Measurements from ENCODE around the gene MAOB.

Gene MAOB

GRCh38 chrX:43861750-43862149 lies 20.5 kb downstream of the MAOB start:
- in situ Hi-C loops (cut with MboI; ENCODE audit: low sequenced_read_pairs), result no loop called here

GRCh38 chrX:43860646-43861370 lies 21.4 kb downstream of the MAOB start:
- in situ Hi-C loops (cut with MboI; ENCODE audit: low sequenced_read_pairs), result no loop called here

GRCh38 chrX:43853225-43853828 lies 28.9 kb downstream of the MAOB start:
- in situ Hi-C loops (cut with MboI; ENCODE audit: low sequenced_read_pairs), result no loop called here

- in situ Hi-C loops (cut with MboI; ENCODE audit: low sequenced_read_pairs), result no loop called here
Measured at GRCh38 chrX:43850629-43851028, 31.6 kb downstream of the MAOB start.

DNA sequence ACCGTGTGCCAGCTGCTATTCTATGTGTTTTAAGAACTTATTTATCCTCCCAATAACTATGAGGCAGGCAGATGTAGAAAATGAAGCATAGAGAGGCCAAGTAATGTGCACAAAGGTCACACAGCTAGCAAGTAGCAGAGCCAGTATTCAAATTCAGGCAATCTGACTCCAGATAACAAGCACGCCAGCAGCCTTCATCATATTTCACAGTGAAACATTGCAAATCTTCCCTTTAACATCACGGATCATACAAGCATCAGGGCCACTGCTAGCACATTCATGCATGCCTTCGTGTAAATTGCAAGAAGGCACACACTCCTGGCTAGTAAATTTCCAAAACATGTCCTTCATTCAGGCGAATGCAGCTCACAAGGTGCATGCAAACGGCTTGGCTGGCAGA lies 33.1 kb downstream of the MAOB start:
- in situ Hi-C loops (cut with MboI; ENCODE audit: low sequenced_read_pairs), result no loop called here

- in situ Hi-C loops (cut with MboI; ENCODE audit: low sequenced_read_pairs), result no loop called here
Measured at GRCh38 chrX:43847352-43847751, 34.9 kb downstream of the MAOB start.

GRCh38 chrX:43846558-43846957 lies 35.7 kb downstream of the MAOB start:
- in situ Hi-C loops (cut with MboI; ENCODE audit: low sequenced_read_pairs), result no loop called here

- in situ Hi-C loops (cut with MboI; ENCODE audit: low sequenced_read_pairs), result no loop called here
Measured at GRCh38 chrX:43845776-43846175, 36.5 kb downstream of the MAOB start.

- in situ Hi-C loops (cut with MboI; ENCODE audit: low sequenced_read_pairs), result no loop called here
Measured at GRCh38 chrX:43840265-43840664, 42.0 kb downstream of the MAOB start.

GRCh38 chrX:43836435-43837184 lies 45.6 kb downstream of the MAOB start:
- in situ Hi-C loops (cut with MboI; ENCODE audit: low sequenced_read_pairs), result no loop called here

DNA sequence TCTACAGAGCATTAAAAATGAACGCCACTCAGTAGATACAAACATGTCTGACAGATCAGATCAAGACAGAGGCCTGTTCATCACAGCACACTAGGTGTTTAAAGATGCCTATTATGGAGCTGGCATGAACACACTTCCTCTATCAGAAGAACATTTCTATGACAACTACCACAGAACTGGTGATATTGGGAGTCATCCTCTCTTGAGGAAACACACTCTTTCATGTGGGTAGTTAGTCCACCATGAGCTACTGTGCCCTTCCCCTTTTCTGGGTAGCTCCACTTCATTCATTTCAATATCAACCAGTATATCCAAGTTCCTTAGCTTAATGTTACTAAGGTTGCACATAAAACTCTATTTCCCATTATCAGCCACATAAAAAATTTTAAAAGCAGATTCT lies 46.7 kb downstream of the MAOB start:
- in situ Hi-C loops (cut with MboI; ENCODE audit: low sequenced_read_pairs), result no loop called here

GRCh38 chrX:43827791-43828190 lies 54.5 kb downstream of the MAOB start:
- in situ Hi-C loops (cut with MboI; ENCODE audit: low sequenced_read_pairs), result no loop called here

DNA sequence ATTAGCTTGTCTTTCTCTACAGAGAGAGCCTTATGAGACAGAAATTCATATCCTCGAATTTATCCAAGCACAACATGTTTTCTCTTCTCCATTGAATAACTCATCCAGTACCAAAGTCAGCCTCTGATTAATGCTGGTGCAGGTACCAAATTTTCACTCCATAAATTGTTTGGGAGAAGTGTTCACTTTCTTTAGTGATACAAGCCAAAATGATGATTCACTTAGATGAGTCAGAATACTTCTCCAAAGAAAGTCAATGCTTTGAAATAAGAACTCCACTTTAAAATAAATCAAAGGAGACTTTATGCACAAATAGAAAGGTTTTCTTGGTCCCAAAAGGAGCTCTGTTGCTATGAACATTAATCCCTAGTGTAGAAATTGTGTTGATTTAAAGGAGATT lies 60.2 kb downstream of the MAOB start:
- in situ Hi-C loops (cut with MboI; ENCODE audit: low sequenced_read_pairs), result no loop called here

DNA sequence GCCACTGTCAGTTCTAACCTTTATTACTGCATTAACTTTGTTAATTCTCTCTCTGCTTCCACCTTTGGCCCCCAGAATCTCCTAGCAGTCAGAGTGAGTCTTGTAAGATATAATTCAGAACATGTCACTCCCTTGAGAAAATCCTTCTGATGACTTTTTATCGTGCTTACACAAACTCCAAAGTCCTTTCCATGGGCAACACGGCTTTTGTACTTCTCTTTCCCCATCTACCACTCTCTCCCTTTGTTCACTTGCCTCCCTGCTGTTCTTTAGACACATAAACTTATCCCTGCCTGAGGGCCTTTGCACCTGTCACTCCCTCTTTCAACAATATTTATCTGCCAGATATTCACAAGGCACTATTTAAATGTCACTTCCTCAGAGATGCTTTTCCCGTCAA lies 64.8 kb downstream of the MAOB start:
- in situ Hi-C loops (cut with MboI; ENCODE audit: low sequenced_read_pairs), result no loop called here

DNA sequence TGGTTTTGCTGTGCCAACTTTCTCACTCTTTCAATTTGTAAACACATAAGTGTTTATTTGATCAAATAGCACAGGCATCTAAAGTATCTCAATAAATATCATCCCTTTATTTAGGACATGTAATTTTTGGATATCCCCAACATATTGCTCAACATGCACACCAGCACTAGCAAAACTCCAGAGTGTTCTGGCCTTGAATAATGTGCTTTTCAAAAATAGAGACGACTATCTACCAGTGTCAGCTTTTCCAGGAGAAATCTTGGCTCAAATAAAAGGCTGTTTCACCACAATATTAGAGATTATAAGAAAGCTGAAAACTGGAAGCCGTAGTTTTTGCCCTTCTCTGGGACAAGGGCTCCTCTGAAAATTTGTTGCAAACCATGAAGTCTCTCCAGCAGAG lies 67.0 kb downstream of the MAOB start:
- in situ Hi-C loops (cut with MboI; ENCODE audit: low sequenced_read_pairs), result no loop called here

DNA sequence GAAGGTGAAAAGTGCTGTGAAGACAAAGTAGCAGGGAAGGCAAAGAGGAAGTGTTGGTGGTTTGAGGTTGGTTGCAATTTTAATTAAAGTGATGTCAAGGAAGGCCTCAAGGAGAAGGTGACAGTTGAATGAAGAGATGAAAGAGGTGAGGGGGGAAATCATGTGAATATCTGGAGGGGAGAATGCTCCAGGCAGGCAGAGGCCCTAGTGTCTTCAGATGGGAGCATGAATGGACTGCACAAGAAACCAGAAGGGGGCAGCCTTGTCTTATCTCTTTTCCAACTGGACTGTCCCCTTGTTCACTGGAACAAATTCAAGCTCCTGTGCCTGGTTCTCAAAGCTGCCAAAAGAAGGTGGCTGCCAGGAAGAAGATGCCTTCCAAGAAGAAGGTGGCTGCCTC lies 68.4 kb downstream of the MAOB start:
- in situ Hi-C loops (cut with MboI; ENCODE audit: low sequenced_read_pairs), result no loop called here

- in situ Hi-C loops (cut with MboI; ENCODE audit: low sequenced_read_pairs), result no loop called here
Measured at GRCh38 chrX:43813319-43813718, 68.9 kb downstream of the MAOB start.

DNA sequence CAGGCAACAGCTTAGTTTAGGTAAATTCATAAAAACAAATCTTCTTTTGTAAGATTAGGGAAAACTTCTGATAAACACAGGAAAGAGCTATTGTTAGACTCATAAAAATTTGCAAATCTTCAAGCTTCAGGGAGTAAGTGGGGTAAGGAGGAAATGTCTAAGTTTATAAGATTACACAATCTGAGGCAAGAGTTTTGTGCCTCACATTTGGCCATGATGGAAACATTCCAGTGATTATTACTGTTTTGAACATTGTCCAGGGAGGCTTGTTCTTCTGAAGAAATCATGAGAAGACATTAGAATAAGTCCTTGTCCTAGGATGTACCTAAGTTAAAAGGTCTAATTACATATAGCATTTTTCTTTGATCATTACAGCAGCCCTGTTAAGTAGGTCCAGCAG lies 72.8 kb downstream of the MAOB start:
- in situ Hi-C loops (cut with MboI; ENCODE audit: low sequenced_read_pairs), result no loop called here

GRCh38 chrX:43808231-43808630 lies 74.0 kb downstream of the MAOB start:
- in situ Hi-C loops (cut with MboI; ENCODE audit: low sequenced_read_pairs), result no loop called here

DNA sequence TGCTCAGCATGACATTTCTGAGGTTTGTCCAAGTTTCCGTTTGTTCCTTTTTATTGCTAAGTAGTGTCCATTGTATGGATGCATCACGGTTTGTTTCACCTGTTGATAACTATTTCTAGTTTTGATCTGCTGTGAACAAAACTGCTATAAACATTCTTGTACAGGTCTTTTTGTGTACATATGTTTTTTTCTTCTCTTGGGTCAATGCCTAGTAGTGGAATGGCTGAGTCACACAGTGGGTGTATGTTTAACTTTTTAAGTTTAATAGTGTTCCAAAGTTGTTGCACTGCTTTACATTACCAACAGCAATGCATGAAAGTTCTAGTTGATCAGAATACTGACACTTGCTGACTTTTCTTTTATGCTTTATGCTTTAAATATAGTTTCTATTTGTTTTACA lies 76.7 kb downstream of the MAOB start:
- in situ Hi-C loops (cut with MboI; ENCODE audit: low sequenced_read_pairs), result no loop called here

DNA sequence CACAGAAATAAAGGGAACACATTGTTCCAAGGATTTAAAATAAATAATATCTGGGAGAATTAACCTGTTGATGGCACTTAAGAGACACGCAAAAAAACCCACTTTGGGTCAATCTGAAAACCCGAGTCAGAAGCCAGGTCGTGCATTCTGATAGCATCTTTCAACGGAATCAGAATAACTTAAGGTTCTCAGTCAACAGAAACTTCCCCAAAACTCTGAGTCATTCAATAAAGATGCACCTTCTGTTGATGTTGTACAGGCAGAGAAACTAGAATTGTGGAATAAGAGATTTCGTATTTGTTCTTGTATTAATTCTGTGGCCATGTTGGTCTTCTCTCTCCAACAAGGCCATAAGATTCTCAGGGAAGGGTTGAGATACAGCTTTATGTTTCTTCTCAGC lies 78.2 kb downstream of the MAOB start:
- in situ Hi-C loops (cut with MboI; ENCODE audit: low sequenced_read_pairs), result no loop called here

GRCh38 chrX:43785930-43786591 lies 96.2 kb downstream of the MAOB start:
- in situ Hi-C loops (cut with MboI; ENCODE audit: low sequenced_read_pairs), result no loop called here
